Erythroblast (primary cell): ENCODE measurements around the gene COG1.

ENCODE experiments used
- DNase-seq, 2 experiments: peaks; one replicate each; lab custom pipeline; 2025; lab: John Stamatoyannopoulos, UW
- GATA1 ChIP-seq: IDR thresholded peaks from 2 replicates; pipeline ENCODE4 v1.6.1; 2011; ENCODE audit warnings: low read depth, mild to moderate bottlenecking, control low read depth, low read length, moderate library complexity
- POLR2A ChIP-seq: IDR thresholded peaks from 2 replicates; pipeline ENCODE4 v1.6.1; 2011; ENCODE audit warnings: mild to moderate bottlenecking, low read length

COG1 gene

GRCh38 chr17:73214851-73215250, 22.0 kb downstream of the COG1 start:
- TF ChIP-seq GATA1 = no peak
- TF ChIP-seq POLR2A = no peak
- DNase-seq = no peak

GRCh38 chr17:73215447-73215846, 22.6 kb downstream of the COG1 start:
- no peak for TF ChIP-seq POLR2A
- TF ChIP-seq GATA1 = no peak
- no peak for DNase-seq

GRCh38 chr17:73223626-73224230, 30.9 kb downstream of the COG1 start:
- no peak for DNase-seq
- TF ChIP-seq GATA1 = no peak
- no peak for TF ChIP-seq POLR2A

- peak in 1 of 2 experiments; percentile 17 for DNase-seq
- TF ChIP-seq POLR2A (no peak), GATA1 (no peak)
Measured at GRCh38 chr17:73224237-73224636, 31.4 kb downstream of the COG1 start.

GRCh38 chr17:73224663-73225305, 31.9 kb downstream of the COG1 start:
- TF ChIP-seq GATA1 = no peak
- no peak for TF ChIP-seq POLR2A
- peak; percentile 11 to 17 for DNase-seq

- no peak for TF ChIP-seq POLR2A
- no peak for TF ChIP-seq GATA1
- no peak for DNase-seq
Measured at GRCh38 chr17:73226556-73227172, 33.8 kb downstream of the COG1 start.

GRCh38 chr17:73227379-73227778, 34.5 kb downstream of the COG1 start:
- peak in 1 of 2 experiments; percentile 49 for DNase-seq
- TF ChIP-seq POLR2A (no peak), GATA1 (no peak)

GRCh38 chr17:73227944-73228343, 35.1 kb downstream of the COG1 start:
- no peak for TF ChIP-seq GATA1
- TF ChIP-seq POLR2A = no peak
- peak; percentile 57 to 61 for DNase-seq

- peak; percentile 95 to 97 for DNase-seq
- TF ChIP-seq GATA1 (no peak), POLR2A (peak; percentile 53)
Measured at GRCh38 chr17:73228748-73229236, 35.9 kb downstream of the COG1 start.

GRCh38 chr17:73230088-73230487, 37.2 kb downstream of the COG1 start:
- TF ChIP-seq GATA1 (no peak), POLR2A (no peak)
- peak; percentile 9 to 39 for DNase-seq

GRCh38 chr17:73231395-73231794, 38.5 kb downstream of the COG1 start:
- TF ChIP-seq POLR2A (no peak), GATA1 (no peak)
- peak; percentile 65 to 75 for DNase-seq

- DNase-seq = peak; percentile 95 to 97
- TF ChIP-seq POLR2A (peak; percentile 82), GATA1 (no peak)
Measured at GRCh38 chr17:73231841-73232586, 39.2 kb downstream of the COG1 start.

GRCh38 chr17:73232587-73233373, 39.9 kb downstream of the COG1 start:
- peak; percentile 50 to 61 for DNase-seq
- TF ChIP-seq GATA1 = no peak
- no peak for TF ChIP-seq POLR2A
